Measurements from ENCODE around the gene LCP2. TPM values are rescaled to one million over a fixed set of nuclear protein-coding genes. Genes with fewer than 3 reads are reported as not detected.

Gene LCP2
- total and polyA plus RNA-seq, 2 of the 8 experiments (the other 6 are each of a cell fraction or from before 2014, with no cell fraction given), result 0.26 to 0.33 TPM

DNA sequence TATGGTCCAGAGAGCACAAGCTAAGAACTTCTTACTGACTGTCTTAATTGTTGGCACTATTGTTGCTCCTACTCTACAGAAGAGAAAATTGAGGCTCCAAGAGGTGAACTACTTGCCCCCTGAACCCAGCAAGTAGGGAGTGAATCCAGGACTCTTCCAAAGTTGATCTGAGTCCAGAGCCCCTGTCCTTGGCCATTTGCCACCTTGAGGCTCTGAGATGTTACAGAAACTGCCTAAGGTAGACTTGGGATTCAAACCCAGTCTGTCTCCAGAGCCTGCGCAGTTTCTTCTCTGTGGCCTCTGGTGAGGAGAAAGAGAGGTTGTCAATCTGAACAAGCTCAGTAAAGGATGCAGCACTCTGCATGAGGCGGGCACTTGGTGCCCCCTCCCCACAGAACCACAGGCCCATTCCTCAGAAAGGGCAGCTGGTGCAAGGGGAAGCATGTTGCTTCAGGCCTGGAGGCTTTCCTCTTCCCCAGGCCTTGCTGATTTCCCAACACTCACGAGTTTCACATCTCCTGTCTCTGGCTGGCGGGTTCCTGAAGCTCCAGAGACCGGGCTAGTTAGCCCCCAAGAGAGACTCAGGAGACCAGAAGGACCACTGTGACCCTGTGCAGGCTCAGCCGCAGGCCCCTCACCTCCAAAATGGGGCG is 2.9 kb upstream of the LCP2 start:
- ChIA-PET POLR2A (ENCODE audit: partially characterized antibody) (interaction anchor here (1.1 kb wide), 1 partner anchor 26 kb away, joined by 4 read pairs; no protein-coding TSS in a partner anchor), CTCF (ENCODE audit: partially characterized antibody) (interaction anchor here (0.7 to 3.8 kb wide), 8 partner anchors 8 to 103 kb away, joined by 3 to 15 read pairs (median 4); no protein-coding TSS in a partner anchor)

More for the DNA sequence above, 2.9 kb upstream of the LCP2 start:
- no peak overlapping the region for H3K4me3 ChIP-seq (ENCODE audit: extremely low read depth in 1 of 4, insufficient read depth in 2 of 4, low read depth in 3 of 4, low read length in 4 of 4)
- no peak overlapping the region for H3K4me2 ChIP-seq (ENCODE audit: insufficient read depth in 1 of 2, low read depth in 2 of 2, low read length in 2 of 2)
- no peak for DNase-seq (ENCODE audit: low read depth in 1 of 2, low spot score in 2 of 2)
- no peak overlapping the region for H4K8ac ChIP-seq (ENCODE audit: extremely low read depth, insufficient read depth, low read length)
- H2BK15ac ChIP-seq (ENCODE audit: low read length), result 0 out of 2 replicates have a peak overlapping the region, but pooled peaks have one; percentile 74
- peaks cover 0 to 5% (median 2%) of the 10 kb centered on the region in 4 experiments; a peak in 2 of 7 replicates for H3K4me1 ChIP-seq (replicated peaks in 1 of 4; ENCODE audit: control insufficient read depth in 3 of 4, insufficient read depth in 4 of 4, low read length in 3 of 4)
- H3K27me3 ChIP-seq (replicated peaks in 1 of 4; ENCODE audit: control insufficient read depth in 3 of 4, extremely low read depth in 1 of 4, insufficient read depth in 3 of 4, low read length in 3 of 4), result peaks cover 0 to 1% (median 0%) of the 10 kb centered on the region in 4 experiments; a peak in 3 of 7 replicates
- H3K56ac ChIP-seq (replicated peaks; ENCODE audit: insufficient read length, low read depth, low read length), result no peak overlapping the region
- no peak for FAIRE-seq
- no peaks in the 10 kb centered on the region for H3K36me3 ChIP-seq (ENCODE audit: control insufficient read depth in 2 of 4, insufficient read depth in 4 of 4, low read length in 3 of 4)
- H3K23me2 ChIP-seq (ENCODE audit: low read depth, low read length), result no peaks in the 10 kb centered on the region
- H3K27ac ChIP-seq (ENCODE audit: low read depth, low read length), result no peak overlapping the region
- H2AFZ ChIP-seq (ENCODE audit: low read length), result no peak overlapping the region
- 89% methylated on average over 5 of the region's 7 CpGs; no CpG with 5 or more reads in 1 of the 2 experiments for WGBS, 2 experiments (ENCODE audit: extremely low coverage in 1 of 2, insufficient coverage in 1 of 2, insufficient read length in 1 of 2, insufficient replicate concordance in 2 of 2, low coverage in 1 of 2, low lambda C conversion rate in 2 of 2, missing lambda C conversion rate in 1 of 2)
- no peak overlapping the region for H2BK5ac ChIP-seq (ENCODE audit: low read depth, low read length)
- H2BK120ac ChIP-seq (replicated peaks; ENCODE audit: low read depth, low read length), result no peak overlapping the region
- H3K14ac ChIP-seq (ENCODE audit: insufficient read length), result no peak overlapping the region
- no peak overlapping the region for H3K23ac ChIP-seq (ENCODE audit: insufficient read length)
- H3K18ac ChIP-seq (ENCODE audit: extremely low read depth, low read length), result no peak overlapping the region
- no peak overlapping the region for H3K9ac ChIP-seq (replicated peaks in 1 of 4; ENCODE audit: extremely low read depth in 1 of 4, low read depth in 3 of 4, low read length in 3 of 4)
- no peak overlapping the region for H2AK5ac ChIP-seq (ENCODE audit: low read depth, low read length)
- TF ChIP-seq CREB1 (IDR thresholded peaks at IDR 0.05), result no peak
- no peak for TF ChIP-seq JUN (IDR thresholded peaks at IDR 0.05; ENCODE audit: low read depth, low read length)
- TF ChIP-seq SAP30 (IDR thresholded peaks at IDR 0.05; ENCODE audit: insufficient read depth, insufficient replicate concordance, low read length), result no peak
- no peak for TF ChIP-seq ZNF274 (IDR thresholded peaks at IDR 0.05; ENCODE audit: borderline replicate concordance, extremely low read depth, low read length)
- TF ChIP-seq KDM5A (IDR thresholded peaks at IDR 0.05; ENCODE audit: low read length), result no peak
- no peak for TF ChIP-seq JUND (IDR thresholded peaks at IDR 0.05; ENCODE audit: low read length)
- no peak for TF ChIP-seq POLR2AphosphoS5 (IDR thresholded peaks at IDR 0.05; ENCODE audit: low read depth, low read length)
- TF ChIP-seq KDM1A (IDR thresholded peaks at IDR 0.05; ENCODE audit: borderline replicate concordance, low read length), result no peak
- TF ChIP-seq FOSL1 (IDR thresholded peaks at IDR 0.05; ENCODE audit: insufficient read depth, low read depth, low read length), result no peak
- TF ChIP-seq CBX8 (IDR thresholded peaks at IDR 0.05; ENCODE audit: borderline replicate concordance, low read depth, low read length), result no peak
- TF ChIP-seq, protein P1, sequence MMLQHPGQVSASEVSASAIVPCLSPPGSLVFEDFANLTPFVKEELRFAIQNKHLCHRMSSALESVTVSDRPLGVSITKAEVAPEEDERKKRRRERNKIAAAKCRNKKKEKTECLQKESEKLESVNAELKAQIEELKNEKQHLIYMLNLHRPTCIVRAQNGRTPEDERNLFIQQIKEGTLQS (IDR thresholded peaks at IDR 0.05; ENCODE audit: insufficient read depth, low read depth, low read length), result no peak
- no peak for TF ChIP-seq BRCA1 (IDR thresholded peaks at IDR 0.05; ENCODE audit: low read depth, low read length)
- H2BK20ac ChIP-seq (ENCODE audit: low read length), result peak overlapping the region; percentile 21; the same call in 1 of the 2 replicates
- no peaks in the 10 kb centered on the region for H3K79me2 ChIP-seq (ENCODE audit: control insufficient read depth in 1 of 2, insufficient read depth in 2 of 2, low read length in 2 of 2)
- no peak overlapping the region for H3K4ac ChIP-seq (replicated peaks; ENCODE audit: insufficient read length, low read depth, low read length)
- H4K91ac ChIP-seq (replicated peaks; ENCODE audit: insufficient read length, low read length), result no peak overlapping the region
- no peaks in the 10 kb centered on the region; a peak in 2 of 4 replicates for H3K9me3 ChIP-seq (ENCODE audit: insufficient read depth in 2 of 2, low read depth in 1 of 2, low read length in 1 of 2)
- H4K20me1 ChIP-seq (replicated peaks in 1 of 2; ENCODE audit: control insufficient read depth in 1 of 2, insufficient read depth in 2 of 2, low read length in 2 of 2), result no peaks in the 10 kb centered on the region
- no peaks in the 10 kb centered on the region for H3K79me1 ChIP-seq (ENCODE audit: low read depth, low read length)
- H4K5ac ChIP-seq (ENCODE audit: insufficient read length, low read depth, low read length), result no peak overlapping the region
- H2BK12ac ChIP-seq (ENCODE audit: low read depth, low read length), result no peak overlapping the region

Data from H1 (cell line).